ENCODE data around the gene LEO1. TPM values are rescaled to one million over a fixed set of nuclear protein-coding genes. Genes with fewer than 3 reads are reported as not detected.
"Not testable (repeated sequence)": the region's sequence is repeated elsewhere in the genome, so short reads cannot be mapped to it uniquely, and the experiment has no call there.

The LEO1 gene
- total RNA-seq, 2 donors from 2014 or later: 22.7 to 31.7 TPM

DNA sequence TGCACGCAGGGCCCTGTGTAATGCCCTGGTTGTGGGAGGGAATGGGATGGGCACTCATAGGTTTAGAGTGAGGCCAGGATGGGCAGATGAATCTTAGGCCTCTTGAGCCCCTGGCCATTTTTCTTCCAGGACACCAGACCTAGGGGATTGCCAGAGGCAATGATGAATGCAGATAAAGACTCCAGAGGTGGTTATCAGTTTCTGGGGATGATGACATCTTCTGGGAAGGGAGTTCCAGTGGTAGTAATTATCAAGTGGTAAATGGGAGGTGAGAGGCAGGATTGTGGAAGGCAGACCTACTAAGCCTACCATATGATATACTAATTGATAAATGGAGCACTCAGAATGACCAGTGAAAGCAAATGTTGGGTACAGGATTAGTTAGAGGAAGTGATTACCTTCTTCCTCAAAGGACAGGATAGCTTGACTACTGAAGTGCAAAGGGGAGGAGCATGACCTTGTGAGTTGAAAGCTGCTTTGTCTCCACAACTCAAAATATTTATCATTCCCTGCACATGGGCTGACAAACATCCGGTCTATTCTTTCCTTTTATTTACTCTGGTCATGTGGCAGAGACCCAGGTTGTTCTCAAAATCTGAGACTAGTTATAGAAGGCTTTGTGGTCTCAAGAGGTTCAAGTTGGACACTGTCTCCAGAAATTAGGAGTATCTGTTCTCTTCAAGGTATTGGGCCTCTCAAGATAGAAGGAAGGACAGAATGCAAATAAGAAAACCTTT is 37.3 kb upstream of the LEO1 start:
- no peak for ATAC-seq (replicated peaks)
- H3K4me1 Mint-ChIP-seq: peaks cover 49% of the 10 kb centered on the region
- no peaks in the 10 kb centered on the region for H3K27me3 Mint-ChIP-seq
- H3K27ac Mint-ChIP-seq: peak overlapping the region; percentile 82
- H3K9me3 Mint-ChIP-seq: no peaks in the 10 kb centered on the region
- peak overlapping the region; percentile 58 for H3K4me3 Mint-ChIP-seq
- no peaks in the 10 kb centered on the region for H3K36me3 Mint-ChIP-seq (ENCODE audit: low read depth)

DNA sequence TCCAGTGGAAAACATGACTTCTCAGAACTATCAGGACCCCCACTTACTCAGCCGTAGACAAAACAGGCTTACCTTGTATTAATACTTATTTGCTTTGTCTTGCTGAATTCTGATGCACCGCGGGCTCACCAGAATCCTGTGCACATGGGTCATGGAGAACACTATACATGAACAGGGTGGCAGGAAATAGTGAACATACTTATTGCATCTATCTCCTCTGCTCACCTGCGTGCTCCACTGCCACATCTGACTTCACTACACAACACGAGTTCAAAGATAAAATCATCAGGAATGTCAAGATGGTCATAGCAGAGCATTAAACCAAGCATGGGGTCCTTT is 36.8 kb upstream of the LEO1 start:
- no peak for ATAC-seq (replicated peaks)
- H3K4me3 Mint-ChIP-seq: peak overlapping the region; percentile 58
- peak overlapping the region; percentile 82 for H3K27ac Mint-ChIP-seq
- no peaks in the 10 kb centered on the region for H3K36me3 Mint-ChIP-seq (ENCODE audit: low read depth)
- H3K27me3 Mint-ChIP-seq: no peaks in the 10 kb centered on the region
- peaks cover 44% of the 10 kb centered on the region for H3K4me1 Mint-ChIP-seq
- no peaks in the 10 kb centered on the region for H3K9me3 Mint-ChIP-seq

- peaks cover 32% of the 10 kb centered on the region for H3K4me1 Mint-ChIP-seq
- no peaks in the 10 kb centered on the region for H3K27me3 Mint-ChIP-seq
- ATAC-seq (replicated peaks): peak; percentile 5
- H3K9me3 Mint-ChIP-seq: no peaks in the 10 kb centered on the region
- peak overlapping the region; percentile 85 for H3K27ac Mint-ChIP-seq
- no peaks in the 10 kb centered on the region for H3K36me3 Mint-ChIP-seq (ENCODE audit: low read depth)
- H3K4me3 Mint-ChIP-seq: peak overlapping the region; percentile 64
Observed at GRCh38 chr15:52006702-52007340, 35.2 kb upstream of the LEO1 start.

DNA sequence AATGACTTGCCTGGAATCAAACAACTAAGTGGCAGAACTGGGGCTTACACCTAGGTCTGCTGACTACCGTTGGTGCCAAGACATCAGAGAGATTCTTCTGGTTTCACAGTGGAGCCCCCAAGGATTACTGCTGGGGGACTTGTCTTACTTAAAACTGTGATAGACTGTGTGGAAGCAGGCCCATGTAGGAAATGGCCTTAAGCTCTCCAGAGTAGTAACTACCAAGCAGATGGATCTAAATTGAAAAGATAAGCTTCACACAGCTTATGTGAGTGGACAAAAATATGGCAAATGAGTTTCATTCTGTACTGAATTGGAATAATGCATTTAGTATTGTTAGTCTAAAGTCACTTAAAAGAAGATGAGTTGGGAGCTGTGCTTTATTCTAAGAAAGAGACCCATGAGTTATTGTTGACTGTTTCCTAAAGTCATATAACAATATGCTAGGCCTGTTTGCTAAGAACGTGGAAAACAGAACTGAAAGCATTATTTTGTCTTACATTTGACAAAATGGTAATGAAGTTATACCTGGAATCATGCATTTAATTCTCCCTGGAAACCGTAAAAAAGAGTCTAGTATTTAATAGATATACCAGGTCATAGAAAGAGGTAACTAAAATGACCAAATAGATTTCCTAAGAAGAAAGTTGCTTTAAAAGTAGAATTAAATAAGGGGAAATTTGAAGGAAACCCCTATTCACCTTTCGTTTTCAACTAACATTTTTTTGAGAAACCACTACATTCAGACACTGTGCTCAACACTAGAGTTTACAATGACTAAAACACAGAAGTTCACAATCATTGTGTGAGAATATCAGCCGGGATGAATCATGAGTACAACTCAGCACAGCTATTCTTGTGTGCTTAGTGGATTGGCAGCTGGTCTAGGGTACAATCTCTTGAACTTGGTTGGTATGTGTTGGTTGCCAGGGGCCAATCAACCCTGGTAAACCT is 34.4 kb upstream of the LEO1 start:
- Mint-ChIP-seq H3K27me3 (no peaks in the 10 kb centered on the region), H3K4me3 (peak overlapping the region; percentile 64), H3K36me3 (ENCODE audit: low read depth) (no peaks in the 10 kb centered on the region), H3K27ac (peak overlapping the region; percentile 85), H3K9me3 (no peaks in the 10 kb centered on the region), H3K4me1 (peaks cover 26% of the 10 kb centered on the region)
- ATAC-seq (replicated peaks): peak; percentile 94

- Mint-ChIP-seq H3K4me3 (peak overlapping the region; percentile 64), H3K27ac (peak overlapping the region; percentile 85), H3K27me3 (no peaks in the 10 kb centered on the region), H3K36me3 (ENCODE audit: low read depth) (no peaks in the 10 kb centered on the region), H3K9me3 (no peaks in the 10 kb centered on the region), H3K4me1 (peaks cover 21% of the 10 kb centered on the region)
- no peak for ATAC-seq (replicated peaks)
Observed at GRCh38 chr15:52004806-52005205, 33.2 kb upstream of the LEO1 start.

DNA sequence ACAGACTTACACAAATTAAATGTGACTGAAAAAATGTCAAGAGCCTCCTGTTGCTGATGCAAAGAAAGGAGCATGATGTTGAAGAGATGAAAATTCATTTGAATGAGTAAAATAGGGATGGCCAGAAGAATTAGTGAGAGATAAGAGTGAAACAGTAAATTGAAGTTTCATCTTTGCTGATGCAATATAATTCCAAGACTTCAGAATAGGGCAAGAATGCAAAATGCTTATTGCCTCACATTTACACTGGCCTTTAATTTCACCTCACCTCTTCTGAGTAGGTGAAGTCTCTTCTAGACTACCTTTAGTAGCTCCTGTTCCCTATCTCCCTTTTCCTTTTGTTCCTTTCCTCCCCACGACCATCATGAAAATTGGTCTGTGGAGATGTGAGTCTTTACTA is 32.1 kb upstream of the LEO1 start:
- H3K4me1 Mint-ChIP-seq: peaks cover 18% of the 10 kb centered on the region
- ATAC-seq (replicated peaks): no peak
- H3K9me3 Mint-ChIP-seq: no peaks in the 10 kb centered on the region
- H3K27ac Mint-ChIP-seq: no peak overlapping the region
- no peaks in the 10 kb centered on the region for H3K36me3 Mint-ChIP-seq (ENCODE audit: low read depth)
- no peaks in the 10 kb centered on the region for H3K27me3 Mint-ChIP-seq
- no peak overlapping the region for H3K4me3 Mint-ChIP-seq

GRCh38 chr15:52003089-52003488 is 31.5 kb upstream of the LEO1 start:
- not testable (repeated sequence) for H3K9me3 Mint-ChIP-seq; H3K27ac Mint-ChIP-seq; ATAC-seq (replicated peaks); H3K4me3 Mint-ChIP-seq; H3K27me3 Mint-ChIP-seq; H3K36me3 Mint-ChIP-seq (ENCODE audit: low read depth)
- peaks cover 12% of the 10 kb centered on the region for H3K4me1 Mint-ChIP-seq

DNA sequence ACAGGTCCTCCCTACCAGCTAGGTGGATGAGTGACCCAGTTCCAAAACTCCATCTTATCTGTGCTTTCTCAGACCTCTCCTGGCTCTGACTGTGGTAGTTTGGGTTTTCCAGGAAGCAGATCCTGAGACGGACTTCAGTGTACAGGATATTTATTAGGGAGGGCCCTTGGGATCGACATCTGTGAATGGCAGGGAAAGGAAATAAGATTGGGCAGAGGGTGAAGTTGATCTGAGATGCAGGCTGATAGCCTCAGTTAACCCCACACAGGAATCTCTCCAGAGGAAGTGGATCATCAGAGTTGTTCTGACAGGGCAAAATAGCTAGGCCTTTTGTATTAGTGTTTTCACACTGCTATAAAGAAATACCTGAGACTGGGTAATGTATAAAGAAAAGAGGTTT is 30.8 kb upstream of the LEO1 start:
- Mint-ChIP-seq H3K36me3 (ENCODE audit: low read depth) (no peaks in the 10 kb centered on the region), H3K27me3 (no peaks in the 10 kb centered on the region), H3K9me3 (no peaks in the 10 kb centered on the region), H3K4me1 (peaks cover 9% of the 10 kb centered on the region), H3K4me3 (no peak overlapping the region), H3K27ac (no peak overlapping the region)
- ATAC-seq (replicated peaks): no peak

GRCh38 chr15:51992953-51993352 is 21.4 kb upstream of the LEO1 start:
- no peak overlapping the region for H3K27ac Mint-ChIP-seq
- ATAC-seq (replicated peaks): no peak
- H3K4me3 Mint-ChIP-seq: no peak overlapping the region
- no peaks in the 10 kb centered on the region for H3K9me3 Mint-ChIP-seq
- no peaks in the 10 kb centered on the region for H3K27me3 Mint-ChIP-seq
- no peaks in the 10 kb centered on the region for H3K4me1 Mint-ChIP-seq
- no peaks in the 10 kb centered on the region for H3K36me3 Mint-ChIP-seq (ENCODE audit: low read depth)

DNA sequence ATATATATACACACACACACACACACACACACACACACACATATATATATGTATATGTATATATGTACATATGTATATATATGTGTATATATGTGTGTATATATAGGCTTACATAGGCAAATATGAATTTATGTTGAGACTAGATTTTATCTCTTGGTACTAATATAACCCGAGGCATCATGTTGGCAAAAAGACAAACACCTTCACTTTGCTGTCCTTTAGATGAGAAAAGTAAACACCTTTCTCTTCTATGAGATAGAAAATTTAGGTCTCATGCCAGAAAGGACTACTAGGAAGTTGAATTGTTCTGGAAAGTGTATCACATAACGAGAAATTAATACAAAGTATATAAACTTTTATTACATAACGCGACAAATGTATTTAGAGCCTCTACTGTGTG is 19.6 kb upstream of the LEO1 start:
- no peaks in the 10 kb centered on the region for H3K4me1 Mint-ChIP-seq
- H3K27me3 Mint-ChIP-seq: no peaks in the 10 kb centered on the region
- no peaks in the 10 kb centered on the region for H3K36me3 Mint-ChIP-seq (ENCODE audit: low read depth)
- no peaks in the 10 kb centered on the region for H3K9me3 Mint-ChIP-seq
- no peak for ATAC-seq (replicated peaks)
- H3K27ac Mint-ChIP-seq: no peak overlapping the region
- no peak overlapping the region for H3K4me3 Mint-ChIP-seq

DNA sequence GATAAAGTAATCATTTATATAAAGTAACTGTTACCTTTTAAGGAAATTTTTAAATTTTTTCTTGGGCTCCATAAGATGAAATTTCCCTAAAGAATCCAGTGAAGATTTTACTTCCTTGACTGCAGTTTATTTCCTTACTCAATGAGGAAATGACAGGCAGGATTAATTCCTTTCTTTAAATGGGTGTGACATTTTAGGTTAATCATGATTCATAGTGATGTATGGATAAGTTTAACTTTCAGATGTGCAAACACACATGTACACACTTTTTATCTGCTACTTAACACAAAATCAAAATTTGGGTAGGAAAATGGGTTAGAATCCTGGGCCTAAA is 11.2 kb upstream of the LEO1 start:
- no peaks in the 10 kb centered on the region for H3K9me3 Mint-ChIP-seq
- H3K27me3 Mint-ChIP-seq: no peaks in the 10 kb centered on the region
- peak overlapping the region; percentile 93 for H3K27ac Mint-ChIP-seq
- no peak for ATAC-seq (replicated peaks)
- H3K4me1 Mint-ChIP-seq: peaks cover 12% of the 10 kb centered on the region
- H3K4me3 Mint-ChIP-seq: peak overlapping the region; percentile 80
- no peaks in the 10 kb centered on the region for H3K36me3 Mint-ChIP-seq (ENCODE audit: low read depth)

- no peaks in the 10 kb centered on the region for H3K36me3 Mint-ChIP-seq (ENCODE audit: low read depth)
Observed at GRCh38 chr15:51982013-51982769, 10.6 kb upstream of the LEO1 start.

DNA sequence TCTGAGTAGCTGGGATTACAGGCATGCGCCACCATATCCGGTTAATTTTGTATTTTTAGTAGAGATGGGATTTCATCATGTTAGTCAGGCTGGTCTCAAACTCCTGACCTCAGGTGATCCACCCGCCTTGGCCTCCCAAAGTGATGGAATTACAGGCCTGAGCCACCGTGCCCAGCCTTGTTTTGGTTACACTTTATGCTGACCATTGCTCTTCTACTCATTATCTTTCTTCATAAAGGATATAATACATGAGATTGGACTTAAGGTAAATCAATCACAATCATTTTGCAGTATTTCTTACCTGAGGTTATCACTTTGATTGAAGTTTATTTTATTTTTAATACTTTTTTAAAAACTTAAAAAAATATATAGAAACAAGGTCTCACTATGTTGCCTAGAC is 2.2 kb upstream of the LEO1 start:
- Mint-ChIP-seq H3K27me3 (no peaks in the 10 kb centered on the region), H3K4me1 (peaks cover 15% of the 10 kb centered on the region), H3K36me3 (ENCODE audit: low read depth) (peaks cover 10% of the 10 kb centered on the region), H3K4me3 (no peak overlapping the region), H3K27ac (no peak overlapping the region), H3K9me3 (no peaks in the 10 kb centered on the region)
- ATAC-seq (replicated peaks): no peak

More at GRCh38 chr15:51982013-51982769, 10.6 kb upstream of the LEO1 start:
- Mint-ChIP-seq H3K4me1 (peaks cover 12% of the 10 kb centered on the region), H3K27me3 (no peaks in the 10 kb centered on the region), H3K27ac (peak overlapping the region; percentile 93), H3K4me3 (peak overlapping the region; percentile 80), H3K9me3 (no peaks in the 10 kb centered on the region)
- peak; percentile 94 for ATAC-seq (replicated peaks)

DNA sequence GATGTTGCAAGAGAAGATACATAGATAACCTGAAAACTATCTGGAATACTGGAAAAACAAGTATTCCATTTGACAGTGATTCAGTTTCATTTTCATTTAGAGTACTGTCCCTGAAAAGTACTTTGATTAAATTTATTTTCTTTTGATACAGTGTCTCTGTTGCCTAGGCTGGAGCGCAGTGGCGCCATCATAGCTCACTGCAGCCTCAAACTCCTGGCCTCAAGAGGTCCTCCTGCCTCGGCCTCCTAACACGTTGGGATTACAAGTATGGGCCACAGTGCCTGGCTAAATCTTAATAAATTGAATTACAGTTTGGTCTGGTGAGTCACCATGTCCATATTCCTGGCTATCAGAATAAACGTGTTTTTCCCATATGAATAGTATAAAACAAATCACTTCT is 1.6 kb upstream of the LEO1 start:
- H3K4me1 Mint-ChIP-seq: peaks cover 15% of the 10 kb centered on the region

More for the DNA sequence above, 1.6 kb upstream of the LEO1 start:
- H3K4me3 Mint-ChIP-seq: no peak overlapping the region
- H3K9me3 Mint-ChIP-seq: no peaks in the 10 kb centered on the region
- H3K27ac Mint-ChIP-seq: no peak overlapping the region
- no peak for ATAC-seq (replicated peaks)
- no peaks in the 10 kb centered on the region for H3K27me3 Mint-ChIP-seq
- peaks cover 10% of the 10 kb centered on the region for H3K36me3 Mint-ChIP-seq (ENCODE audit: low read depth)
